ENCODE results near the gene EXPH5. TPM values are rescaled to one million over a fixed set of nuclear protein-coding genes. Genes with fewer than 3 reads are reported as not detected.
"Not testable (repeated sequence)": the region's sequence is repeated elsewhere in the genome, so short reads cannot be mapped to it uniquely, and the experiment has no call there.

EXPH5 gene, protein sequence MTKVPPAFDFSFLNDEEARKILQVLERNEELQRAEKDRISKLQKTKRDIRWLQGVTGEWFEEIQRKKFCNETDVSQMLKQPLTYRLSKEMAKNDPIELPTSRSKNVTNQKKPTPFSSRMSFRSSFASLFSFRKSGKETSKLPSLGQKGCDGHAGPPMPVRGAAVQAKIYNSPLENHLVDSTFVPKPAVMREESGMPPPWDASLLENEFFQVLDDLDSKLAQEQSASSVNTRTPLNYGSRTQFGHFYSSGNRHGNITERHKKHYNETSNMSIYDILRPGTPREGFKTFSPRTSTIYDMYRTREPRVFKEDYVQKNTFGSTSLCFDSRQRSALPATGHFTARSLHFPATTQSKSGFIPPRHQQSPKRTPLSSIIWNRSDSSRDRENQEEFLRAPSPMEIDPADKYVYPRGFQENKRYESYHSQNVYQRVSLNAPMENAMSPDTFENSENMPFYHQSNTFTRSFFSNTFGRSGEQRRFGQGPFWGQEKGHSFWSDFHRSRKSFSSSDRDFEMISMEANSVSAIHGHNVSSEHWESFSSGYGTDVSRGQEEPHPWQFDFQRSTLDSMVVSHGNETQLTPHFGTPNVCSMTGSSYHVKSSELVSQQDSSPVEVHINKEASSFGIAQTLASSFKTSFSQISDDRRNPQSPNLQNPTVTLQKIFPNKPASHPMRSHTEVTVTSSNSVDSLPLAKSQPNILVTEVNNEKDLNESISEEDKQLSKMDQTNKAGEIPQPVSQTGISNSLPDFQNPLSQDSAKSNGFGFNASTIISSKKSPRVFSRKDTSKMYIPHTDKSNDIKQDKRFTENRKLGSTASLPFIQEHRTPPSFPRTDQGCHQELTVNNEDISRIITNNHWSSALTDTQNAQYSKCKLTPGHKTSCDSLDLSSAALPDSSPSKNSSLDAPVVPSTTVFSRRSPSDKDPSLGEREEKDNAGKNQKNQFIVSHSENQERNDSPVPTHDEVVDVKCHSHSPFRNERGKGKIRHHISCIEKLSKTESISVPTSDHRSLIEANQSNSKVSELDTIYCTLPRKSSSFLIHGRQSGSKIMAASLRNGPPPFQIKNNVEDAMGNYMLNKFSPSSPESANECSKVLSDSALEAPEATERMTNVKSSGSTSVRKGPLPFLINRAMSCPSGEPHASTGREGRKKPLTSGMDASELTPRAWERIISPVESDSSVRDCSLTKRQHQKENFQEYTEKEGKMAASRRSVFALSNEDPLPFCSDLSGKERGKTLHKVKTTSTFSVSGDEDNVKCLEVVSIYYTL (N-terminal part only)
- total RNA-seq: 24.6 TPM

GRCh38 chr11:108593214-108593922 lies at the start of gene EXPH5:
EXPH5 (minus strand) TSS chr11:108593768; CDS start chr11:108593536, 232 bp downstream.
- ATAC-seq: peak; percentile 98

DNA sequence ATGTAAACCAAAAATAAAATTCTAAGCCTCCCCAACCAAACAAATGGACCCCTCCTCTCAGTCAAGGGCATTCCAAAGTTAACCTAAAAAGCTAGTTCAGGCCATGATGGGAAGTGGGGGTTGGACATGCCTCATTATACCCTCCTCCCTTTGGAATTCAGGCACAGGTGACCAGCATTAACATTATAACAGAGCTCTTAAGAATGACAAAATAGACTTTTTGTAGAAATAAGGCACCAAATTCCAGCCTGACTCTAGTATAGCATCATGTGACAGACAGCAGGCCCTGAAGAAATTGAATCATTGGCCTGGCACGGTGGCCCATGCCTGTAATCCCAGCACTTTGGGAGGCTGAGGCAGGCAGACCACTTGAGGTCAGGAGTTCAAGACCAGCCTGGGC lies 48.2 kb upstream of the EXPH5 start:
- ATAC-seq: not testable (repeated sequence)

DNA sequence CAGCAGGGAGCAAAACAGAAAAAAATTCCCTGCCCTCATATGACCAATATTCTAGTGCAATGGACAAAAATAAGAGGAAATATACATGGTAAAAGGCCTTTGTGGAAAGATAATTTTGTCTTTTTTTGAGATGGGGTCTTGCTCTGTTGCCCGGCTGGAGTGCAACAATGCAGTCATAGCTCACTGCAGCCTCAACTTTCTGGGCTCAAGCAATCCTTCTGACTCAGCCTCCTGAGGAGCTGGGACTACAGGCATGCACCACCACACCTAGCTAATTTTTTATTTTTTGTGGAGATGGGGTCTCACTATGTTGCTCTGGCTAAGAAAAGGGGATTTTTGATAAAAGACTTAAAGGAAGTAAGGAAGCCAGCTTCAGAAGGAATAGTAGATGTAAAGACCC lies 45.6 kb upstream of the EXPH5 start:
- no peak for ATAC-seq

- no peak for ATAC-seq
These were observed 42.7 kb upstream of the EXPH5 start for GRCh38 chr11:108636222-108636621.

DNA sequence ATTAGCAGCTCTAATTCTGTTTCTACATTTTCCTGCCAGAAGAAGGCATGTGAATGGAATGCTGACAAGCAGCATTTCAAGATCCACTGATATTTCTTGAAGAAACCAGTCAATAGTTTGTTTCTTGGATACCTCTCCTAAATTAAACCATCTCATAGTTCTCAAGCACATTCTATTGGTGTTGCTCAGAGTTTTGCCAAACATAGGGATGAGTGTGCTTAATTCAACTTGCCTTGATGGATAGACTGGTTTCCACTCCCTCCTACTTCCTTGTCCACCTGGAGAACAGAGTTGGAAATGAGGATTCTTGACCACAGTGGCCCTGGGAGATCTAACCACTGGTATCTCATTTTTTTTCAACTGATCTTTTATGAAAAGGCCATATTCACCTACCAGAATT lies 41.5 kb upstream of the EXPH5 start:
- peak; percentile 50 for ATAC-seq

DNA sequence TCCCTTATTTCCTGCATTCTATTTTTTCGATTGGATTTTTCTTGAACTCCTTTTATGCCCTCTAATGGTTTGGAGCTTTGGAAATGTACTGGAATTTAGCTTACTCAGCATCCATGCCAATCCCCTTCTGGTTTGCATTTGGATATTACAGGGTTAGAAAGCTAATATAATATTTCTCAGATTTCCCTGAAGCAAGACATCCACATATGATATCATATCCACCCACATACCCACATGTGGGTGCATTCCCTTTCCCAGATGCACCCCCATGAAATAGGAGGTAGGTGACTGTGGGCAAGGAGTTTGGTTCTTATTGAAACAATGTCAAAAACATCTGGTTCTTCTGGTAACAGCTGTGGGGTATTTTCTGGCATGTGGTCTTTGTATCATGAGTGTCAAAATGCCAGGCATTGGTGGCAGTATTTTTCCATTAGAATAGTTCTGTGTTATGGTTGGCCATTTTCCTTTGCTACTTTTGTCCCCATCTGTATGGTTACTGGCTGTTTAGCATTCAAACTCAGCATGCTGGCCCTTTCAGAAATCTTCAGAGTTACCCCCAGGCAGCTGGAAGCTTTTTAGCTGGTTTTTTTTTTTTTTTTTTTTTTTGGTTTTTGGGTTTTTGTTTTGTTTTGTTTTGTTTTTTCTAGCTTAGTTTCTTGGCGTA lies 38.6 kb upstream of the EXPH5 start:
- ATAC-seq: no peak

- ATAC-seq: peak; percentile 37
These were observed 35.7 kb upstream of the EXPH5 start for GRCh38 chr11:108629274-108629673.

DNA sequence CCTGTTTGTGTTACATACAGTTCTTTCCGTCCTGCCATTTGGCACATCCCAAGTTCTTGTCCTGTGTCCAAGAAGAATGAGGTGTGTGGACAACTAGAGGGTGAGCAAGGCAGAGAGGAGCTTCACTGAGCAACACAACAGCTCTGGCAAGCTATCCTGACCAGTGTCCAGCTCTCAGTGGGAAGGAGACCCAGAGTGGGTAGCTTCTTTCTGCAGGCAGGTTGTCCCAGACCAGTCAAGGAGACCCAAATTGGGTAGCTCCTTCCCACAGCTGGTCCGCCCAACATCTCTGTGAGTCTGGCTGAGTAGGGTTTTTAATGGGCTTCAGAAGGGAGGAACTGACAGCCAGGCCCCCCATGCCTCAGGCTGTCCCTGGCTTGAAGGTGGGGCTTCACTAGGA lies 35.2 kb upstream of the EXPH5 start:
- no peak for ATAC-seq

DNA sequence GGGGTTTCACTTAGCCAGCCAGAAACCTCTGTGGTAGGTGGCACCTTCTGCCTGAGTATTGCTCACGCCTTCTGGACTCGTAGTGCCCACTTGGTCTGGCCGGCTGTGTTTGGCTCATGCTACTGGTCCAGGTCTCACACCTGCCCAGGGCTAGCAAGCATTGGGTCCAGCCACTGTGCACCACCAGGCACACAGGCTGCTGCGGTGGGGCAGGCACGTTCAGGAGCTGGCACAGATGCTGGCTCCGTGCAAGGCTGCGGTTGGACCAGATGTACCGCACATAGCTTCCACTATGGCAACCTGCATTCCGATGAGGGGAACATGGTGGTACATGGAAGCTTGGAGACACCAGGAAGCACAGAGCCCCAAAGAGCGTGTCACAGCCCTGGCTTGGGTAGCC lies 34.8 kb upstream of the EXPH5 start:
- ATAC-seq: no peak

GRCh38 chr11:108624196-108624925 lies 30.8 kb upstream of the EXPH5 start:
- ATAC-seq: peak; percentile 56

DNA sequence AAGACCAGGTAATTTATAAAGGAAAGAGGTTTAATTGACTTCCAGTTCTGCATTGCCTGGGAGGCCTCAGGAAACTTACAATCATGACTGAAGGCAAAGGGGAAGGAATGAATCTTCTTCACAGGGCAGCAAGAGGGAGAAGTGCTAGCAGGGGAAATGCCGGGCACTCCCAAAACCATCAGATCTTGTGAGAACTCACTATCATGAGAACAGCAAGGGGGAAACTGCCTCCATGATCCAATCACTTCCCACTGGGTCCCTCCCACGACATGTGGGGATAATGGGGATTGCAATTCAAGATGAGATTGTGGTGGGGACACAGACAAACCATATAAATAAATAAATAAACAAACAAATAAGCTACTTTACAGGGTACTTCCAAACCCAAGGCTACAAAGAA lies 28.8 kb upstream of the EXPH5 start:
- ATAC-seq: no peak

DNA sequence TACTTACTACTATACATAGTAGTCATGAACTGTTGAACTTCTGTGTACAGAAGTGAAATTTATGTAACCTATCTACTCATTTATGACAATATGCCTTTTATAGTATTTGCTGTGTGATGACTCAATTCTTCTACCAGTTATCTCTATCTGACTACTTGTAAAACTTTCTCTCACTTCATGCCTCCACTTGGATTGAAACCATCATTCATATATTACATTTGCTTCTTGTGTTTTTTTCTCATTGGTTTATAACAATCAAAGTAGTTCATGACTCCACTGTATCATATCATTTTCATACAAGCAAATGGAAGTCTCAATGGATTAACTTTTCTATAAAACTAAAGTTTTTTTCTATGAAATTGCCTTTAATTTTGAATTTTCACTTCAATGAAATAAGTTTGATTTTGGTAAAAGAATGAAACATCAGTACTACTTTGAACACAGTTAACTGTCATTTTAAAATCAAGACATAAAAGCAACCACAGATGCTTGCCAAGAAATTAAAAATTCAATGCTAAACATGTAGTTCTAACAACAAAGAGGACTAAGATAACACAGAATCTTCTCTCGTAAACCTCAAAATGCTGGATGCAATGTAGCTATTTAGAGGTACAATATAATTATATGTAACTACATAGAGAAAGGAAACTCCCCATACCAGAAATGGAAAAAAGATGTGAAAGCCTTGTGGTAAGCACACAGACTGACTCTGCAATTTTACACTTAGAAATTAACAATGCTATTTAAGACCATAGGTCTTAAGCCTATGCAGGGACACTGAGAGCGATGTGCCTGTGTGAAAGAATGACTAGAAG lies 27.6 kb upstream of the EXPH5 start:
- ATAC-seq: no peak

GRCh38 chr11:108618529-108618928 lies 25.0 kb upstream of the EXPH5 start:
- ATAC-seq: no peak

GRCh38 chr11:108617055-108617454 lies 23.5 kb upstream of the EXPH5 start:
- ATAC-seq: no peak

- ATAC-seq: peak; percentile 95
These were observed 23.0 kb upstream of the EXPH5 start for GRCh38 chr11:108616549-108616948.

GRCh38 chr11:108614086-108614485 lies 20.5 kb upstream of the EXPH5 start:
- peak; percentile 88 for ATAC-seq

DNA sequence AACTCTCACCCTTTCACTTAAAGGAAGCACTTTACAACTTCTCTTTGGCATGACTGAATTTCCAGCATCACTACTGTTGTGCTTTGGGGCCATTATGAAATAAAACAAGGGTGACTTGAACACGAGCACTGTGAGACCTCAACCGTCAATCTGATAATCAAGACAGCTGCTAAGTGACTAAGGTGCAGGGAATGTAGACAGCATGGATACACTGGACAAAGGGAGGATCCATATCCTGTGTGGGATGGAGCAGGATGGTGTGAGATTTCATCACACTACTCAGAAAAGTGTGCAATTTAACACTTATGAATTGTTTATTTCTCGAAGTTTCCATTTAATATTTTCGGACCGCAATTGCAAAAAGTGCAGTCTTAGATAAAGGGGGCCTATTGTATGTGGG lies 16.1 kb upstream of the EXPH5 start:
- no peak for ATAC-seq

- ATAC-seq: no peak
These were observed 15.0 kb upstream of the EXPH5 start for GRCh38 chr11:108608548-108608947.

DNA sequence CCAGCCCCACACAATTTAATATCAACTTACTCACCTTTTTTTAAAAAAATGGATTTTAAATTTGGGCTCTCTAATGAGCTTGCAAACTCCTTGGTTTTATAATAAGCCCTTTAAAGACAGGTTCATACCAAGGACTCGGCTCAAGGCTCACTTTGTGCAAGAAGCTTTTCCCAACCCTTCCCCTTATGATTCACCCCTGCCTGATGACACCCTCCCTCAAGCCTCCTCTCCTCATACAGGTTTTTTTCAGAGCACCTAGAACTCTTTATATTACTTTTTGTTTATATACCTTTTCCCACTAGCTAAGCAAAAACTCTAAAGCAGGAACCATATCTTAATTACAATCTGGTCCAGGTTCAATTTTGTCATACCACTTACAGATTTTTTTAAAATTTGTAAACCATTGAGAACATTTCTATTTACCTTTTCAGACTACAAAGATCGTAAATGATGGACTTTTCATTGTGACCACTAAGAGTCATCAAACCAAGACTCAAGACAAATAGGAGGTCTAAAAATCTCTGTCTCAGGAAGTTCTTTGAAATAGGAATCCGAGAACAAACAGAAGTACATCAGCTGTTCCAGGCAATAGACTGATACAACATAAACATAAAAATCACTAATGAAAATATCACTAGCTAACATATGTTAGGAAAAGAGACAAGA lies 13.1 kb upstream of the EXPH5 start:
- peak; percentile 90 for ATAC-seq

Data from esophagus mucosa (tissue), 1 donor.